GM21381 (cell line): ENCODE results near the gene FAM177A1.
A peak's percentile ranks its signal among the peaks of the same experiment; 100 is the strongest.
"Not testable (repeated sequence)": the region's sequence is repeated elsewhere in the genome, so short reads cannot be mapped to it uniquely, and the experiment has no call there.

Experiments
- ATAC-seq: cut with Tn5 transposase; IDR thresholded peaks from one replicate; pipeline ENCODE4 v1.9.1; 2021; ENCODE audit warnings: mild to moderate bottlenecking, moderate library complexity; ENCODE audit not compliant: unreplicated experiment

FAM177A1 gene, protein sequence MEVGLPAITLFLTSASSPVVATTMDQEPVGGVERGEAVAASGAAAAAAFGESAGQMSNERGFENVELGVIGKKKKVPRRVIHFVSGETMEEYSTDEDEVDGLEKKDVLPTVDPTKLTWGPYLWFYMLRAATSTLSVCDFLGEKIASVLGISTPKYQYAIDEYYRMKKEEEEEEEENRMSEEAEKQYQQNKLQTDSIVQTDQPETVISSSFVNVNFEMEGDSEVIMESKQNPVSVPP

DNA sequence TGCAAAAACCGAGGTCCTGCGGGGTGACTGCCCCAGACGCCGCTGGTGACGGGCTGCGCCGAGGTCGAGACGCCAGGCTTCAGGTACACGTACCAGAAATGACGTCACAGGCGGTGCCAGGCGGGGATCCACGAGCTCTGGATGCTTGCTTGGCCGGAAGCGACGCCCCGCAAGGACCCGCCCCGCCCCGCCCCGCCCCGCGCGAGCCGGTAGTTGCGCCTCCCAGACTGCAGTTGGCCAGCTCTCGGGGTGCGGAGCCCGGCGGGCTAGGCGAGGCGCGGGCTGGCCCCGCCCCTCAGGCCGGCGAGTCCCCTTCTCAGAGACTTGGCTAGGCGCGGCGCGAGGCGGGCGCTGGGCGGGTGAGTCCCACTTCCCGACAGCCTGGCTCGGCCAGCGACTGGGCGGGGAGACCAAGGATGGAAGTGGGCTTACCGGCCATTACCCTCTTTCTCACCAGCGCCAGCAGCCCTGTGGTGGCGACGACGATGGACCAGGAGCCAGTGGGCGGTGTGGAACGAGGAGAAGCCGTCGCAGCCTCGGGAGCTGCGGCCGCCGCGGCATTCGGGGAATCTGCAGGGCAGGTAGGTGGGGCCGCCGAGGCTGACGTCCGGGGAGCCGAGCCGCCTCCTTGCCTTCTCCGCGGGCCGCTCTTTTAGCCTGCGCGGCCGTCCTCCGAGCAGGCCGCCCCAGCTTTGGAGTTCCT lies at the start of gene FAM177A1:
FAM177A1 (plus strand) TSS at position 225 of the 703 bp plus-strand sequence; CDS start at position 417, 192 bp downstream.
- ATAC-seq, result peak; percentile 95

DNA sequence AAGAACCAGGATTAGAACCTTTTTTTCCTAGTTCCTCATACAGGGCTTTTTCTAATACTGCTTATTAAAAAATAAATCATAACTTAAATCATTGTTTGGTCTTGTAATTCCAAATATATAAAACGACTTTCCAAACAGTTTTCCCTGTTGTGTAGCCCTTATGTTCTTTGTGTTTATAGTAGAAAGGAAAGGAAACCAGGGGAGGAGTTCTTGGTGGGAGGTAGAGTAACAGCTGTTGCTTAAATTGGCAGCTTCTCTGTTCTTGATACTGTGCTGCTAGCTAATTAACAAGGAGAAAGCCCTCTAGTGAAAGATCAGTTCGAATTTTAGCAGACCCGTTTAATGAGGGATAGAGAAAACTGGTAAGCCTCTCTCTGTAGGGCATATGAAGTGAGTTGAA lies 48.3 kb upstream of the FAM177A1 start:
- no peak for ATAC-seq

DNA sequence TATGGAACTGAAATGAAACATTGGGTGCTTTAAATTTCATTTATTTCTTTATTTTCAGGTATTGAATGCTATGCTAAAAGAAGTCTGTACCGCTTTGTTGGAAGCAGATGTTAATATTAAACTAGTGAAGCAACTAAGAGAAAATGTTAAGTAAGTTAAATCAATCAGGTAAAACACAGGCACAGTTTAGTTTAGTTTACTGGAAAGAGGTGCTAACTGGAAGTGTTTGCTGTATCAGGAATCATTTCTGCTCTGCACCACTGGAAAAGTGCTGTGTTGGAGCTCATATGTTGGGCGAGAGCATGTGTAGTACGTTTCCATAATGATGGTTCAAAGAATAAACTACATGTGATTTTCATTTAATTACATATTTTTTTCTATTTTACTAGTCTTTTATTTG lies 46.6 kb upstream of the FAM177A1 start:
- no peak for ATAC-seq

DNA sequence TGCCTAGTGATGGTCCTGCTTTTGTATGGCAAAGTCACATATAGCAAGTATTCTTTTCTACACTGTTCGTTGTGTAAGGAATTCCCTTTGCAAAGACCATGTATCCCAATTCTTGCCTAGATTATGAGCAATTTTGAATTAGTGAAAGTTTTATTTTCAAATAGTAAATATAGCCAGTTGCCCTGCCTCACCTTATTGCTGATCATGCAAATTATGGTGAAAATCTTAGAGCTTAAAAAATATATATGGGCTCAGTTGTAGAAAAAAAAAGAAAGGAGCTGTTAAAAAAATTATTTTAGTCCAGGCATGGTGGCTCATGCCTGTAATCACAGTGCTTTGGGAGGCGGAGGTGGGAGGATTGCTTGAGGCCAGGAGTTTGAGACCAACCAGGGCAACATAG lies 44.5 kb upstream of the FAM177A1 start:
- ATAC-seq, result no peak

DNA sequence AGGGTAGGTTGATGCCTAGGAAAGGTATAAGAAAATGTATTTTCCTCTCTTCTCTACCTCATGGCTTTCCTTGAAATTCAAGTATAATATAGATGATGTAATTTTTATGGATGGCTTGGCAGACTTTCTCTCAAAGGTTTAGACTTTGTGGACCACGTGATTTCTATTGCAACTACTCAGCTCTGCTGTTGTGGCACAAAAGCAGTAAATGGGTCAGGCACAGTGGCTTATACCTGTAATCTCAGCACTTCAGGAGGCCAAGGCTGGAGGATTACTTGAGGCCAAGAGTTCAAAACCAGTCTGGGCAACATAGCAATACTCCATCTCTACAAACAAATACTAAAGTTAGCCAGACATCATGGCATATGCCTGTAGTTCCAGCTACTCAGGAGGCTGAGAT lies 41.2 kb upstream of the FAM177A1 start:
- no peak for ATAC-seq

DNA sequence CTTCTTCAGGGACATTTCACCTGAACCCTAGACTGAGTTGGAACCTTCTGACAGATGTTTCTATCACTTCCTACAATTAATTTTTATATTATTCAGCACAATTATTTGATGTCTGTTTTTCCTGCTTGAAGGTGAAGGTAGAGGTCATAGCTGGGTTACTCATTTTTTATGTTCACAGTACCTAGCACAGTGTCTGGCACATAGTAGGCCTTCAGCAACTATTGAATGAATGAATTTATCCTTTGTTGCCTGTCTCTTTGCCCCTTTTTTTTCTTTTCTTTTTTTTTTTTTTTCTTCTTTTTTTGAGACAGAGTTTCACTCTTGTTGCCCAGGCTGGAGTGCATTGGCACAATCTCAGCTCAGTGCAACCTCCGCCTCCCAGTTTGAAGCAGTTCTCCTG lies 29.5 kb upstream of the FAM177A1 start:
- ATAC-seq, result no peak

DNA sequence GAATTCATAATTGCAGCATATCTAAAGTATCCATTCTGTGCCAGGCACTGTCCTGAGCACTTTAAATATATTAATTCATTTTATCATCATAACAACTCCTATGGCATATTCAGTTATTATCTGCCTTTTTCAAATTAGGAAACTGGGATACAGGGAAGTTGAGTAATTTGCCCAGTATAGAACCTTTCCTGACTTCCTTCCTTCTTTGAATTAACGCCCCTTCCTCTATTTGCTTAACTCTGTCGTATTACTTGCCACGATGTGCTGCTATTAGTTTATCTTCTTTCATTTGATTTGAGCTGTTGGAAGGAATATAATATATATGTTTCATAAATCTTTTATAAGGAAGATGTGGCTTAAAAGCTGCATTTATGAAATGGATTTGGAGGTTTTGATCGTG lies 25.4 kb upstream of the FAM177A1 start:
- no peak for ATAC-seq

DNA sequence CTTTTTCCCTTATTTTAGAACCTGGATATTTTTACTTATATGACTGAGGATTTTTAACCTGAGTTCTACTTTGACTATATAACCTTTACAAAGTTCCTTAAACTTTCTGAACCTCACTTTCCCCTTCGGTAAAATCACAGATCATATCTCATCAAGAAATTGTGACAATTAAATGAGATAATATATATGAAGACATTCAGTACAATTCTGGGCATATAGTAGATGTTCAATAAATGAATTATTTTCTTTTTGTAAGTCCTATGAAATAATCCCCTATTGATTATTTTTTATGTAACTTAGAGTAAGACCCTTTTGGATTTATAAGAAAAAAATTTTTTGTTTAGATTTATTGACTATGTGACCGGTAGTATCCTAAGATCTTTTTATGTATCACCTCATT lies 17.6 kb upstream of the FAM177A1 start:
- no peak for ATAC-seq

DNA sequence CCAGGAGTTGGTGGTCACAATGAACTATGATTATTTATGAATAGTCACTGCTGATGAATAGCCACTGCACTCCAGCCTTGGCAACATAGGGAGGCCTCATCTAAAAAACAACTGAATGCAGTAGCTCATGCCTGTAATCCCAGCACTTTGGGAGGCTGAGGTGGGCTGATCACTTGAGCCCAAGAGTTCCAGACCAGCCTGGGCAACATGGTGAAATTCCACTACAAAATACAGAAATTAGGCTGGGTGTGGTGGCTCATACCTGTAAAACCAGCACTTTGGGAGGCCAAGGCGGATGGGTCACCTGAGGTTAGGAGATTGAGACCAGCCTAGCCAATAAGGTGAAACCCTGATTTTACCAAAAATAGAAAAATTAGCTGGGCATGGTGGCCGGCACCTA lies 13.5 kb upstream of the FAM177A1 start:
- no peak for ATAC-seq

DNA sequence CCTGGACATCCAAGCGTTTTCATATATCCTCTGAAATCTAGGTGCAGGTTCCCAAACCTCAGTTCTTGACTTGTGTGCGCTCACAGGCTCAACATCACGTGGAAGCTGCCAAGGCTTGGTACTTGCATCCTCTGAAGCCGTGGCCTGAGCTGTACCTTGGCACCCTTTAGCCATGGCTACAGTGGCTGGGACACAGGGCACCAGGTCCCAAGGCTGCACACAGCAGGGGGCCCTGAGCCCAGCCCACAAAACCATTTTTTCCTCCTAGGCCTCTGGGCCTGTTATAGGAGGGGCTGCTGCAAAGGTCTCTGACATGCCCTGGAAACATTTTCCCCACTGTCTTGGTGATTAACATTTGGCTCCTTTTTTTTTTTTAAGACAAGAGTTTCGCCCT lies 11.6 kb upstream of the FAM177A1 start:
- ATAC-seq, result no peak

DNA sequence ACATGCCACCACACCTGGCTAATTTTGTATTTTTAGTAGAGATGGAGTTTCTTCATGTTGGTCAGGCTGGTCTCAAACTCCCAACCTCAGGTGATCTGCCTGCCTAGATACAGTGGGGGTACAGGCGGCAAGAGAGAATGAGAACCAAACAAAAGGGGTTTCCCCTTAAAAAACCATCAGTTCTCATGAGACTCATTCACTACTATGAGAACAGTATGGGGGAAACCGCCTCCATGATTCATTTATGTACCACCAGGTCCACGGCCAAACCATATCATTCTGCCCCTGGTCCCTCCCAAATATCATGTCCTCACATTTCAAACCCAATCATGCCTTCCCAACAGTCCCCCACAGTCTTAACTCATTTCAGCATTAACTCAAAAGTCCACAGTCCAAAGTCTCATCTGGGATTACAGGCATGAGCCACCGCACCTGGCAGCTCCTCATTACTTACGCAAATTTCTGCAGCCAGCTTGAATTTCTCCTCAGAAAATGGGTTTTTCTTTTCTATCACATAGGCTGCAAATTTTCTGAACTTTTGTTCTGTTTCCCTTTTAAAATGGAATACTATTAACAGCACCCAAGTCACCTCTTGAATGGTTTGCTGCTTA lies 11.0 kb upstream of the FAM177A1 start:
- not testable (repeated sequence) for ATAC-seq

DNA sequence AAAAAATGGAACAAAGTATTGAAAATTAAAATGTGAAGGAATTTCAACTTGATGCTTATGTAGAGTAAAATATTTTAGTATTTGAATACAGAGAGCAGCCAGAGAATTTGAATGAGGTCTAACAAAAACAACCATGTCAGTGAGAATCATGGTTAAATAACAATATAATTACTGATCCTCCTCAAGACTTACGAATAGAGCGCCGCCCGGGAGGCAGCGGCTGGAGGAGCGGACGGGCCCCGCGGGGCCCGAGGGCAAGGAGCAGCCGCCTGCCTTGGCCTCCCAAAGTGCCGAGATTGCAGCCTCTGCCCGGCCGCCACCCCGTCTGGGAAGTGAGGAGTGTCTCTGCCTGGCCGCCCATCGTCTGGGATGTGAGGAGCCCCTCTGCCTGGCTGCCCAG lies 7.8 kb upstream of the FAM177A1 start:
- not testable (repeated sequence) for ATAC-seq

DNA sequence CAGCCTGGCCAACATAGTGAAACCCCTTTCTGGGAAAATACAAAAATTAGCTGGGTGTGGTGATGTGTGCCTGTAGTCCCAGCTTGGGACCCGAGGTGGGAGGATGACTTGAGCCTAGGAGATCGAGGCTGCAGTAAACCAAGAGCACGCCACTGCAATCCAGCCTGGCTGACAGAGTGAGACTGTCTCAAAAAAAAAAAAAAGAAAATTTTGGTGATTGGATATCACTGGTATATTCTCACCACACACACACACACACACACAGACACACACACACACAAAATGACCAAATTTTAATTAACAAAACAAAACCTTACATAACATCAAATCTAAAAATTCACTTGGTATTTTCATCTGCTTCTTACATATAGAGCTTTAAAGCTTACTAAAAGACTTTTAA lies 3.4 kb upstream of the FAM177A1 start:
- no peak for ATAC-seq

DNA sequence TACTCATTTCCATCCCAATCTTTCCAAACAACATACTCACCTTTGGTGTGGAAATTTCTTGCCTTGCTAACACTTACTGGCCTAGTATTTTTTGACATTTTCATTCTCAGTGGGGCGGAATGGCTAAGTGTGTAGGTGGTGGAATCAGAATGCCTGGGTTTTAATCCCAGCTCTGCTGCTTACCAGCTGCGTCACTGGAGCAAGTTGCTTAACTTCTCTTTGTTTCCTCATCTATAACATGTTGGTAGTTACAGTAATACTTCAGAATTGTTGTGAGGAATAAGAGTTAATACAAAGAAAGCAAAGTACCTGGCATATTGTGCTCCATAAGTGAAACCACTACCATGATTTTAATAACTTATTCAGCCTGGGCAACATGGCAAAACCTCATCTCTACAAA lies 3.0 kb upstream of the FAM177A1 start:
- no peak for ATAC-seq

DNA sequence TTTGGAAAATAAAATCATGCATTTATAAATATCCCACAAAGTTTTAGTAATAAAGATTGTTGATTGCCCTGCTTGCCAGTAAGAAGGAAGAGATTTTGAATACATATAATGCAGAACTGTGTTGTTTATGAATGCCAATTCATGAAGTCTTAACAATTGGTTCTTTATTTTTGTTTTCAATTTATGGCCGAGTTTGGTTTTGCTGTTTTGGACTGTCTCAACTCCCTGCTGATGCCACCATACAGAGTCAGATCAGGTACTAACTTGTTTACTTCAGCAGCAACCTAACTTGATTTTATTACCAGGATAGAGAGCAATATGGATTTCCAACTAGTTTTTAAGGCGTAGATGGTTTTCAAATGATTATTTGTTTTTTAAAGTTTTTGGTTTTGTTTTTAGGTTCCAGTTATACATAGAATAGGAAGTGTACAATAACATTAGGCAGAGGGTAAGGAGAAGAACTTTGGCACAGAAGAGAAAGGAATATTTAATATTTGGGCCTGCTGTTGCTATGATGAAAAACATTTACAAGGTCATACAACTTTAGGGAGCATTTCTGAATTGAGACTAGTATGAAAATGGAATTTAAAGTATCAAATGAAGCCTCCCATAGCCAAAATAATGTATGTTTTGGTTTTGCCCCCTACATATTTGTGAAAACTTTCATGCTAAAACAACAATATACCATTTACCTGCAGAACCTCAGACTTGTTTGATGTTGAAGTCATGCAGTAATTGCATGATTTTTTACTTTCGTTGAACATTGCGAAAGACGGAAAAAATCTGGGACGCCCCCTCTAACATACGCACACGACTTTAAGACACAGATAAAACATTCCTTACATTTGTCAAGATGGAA lies 904 bp upstream of the FAM177A1 start:
- ATAC-seq, result no peak

DNA sequence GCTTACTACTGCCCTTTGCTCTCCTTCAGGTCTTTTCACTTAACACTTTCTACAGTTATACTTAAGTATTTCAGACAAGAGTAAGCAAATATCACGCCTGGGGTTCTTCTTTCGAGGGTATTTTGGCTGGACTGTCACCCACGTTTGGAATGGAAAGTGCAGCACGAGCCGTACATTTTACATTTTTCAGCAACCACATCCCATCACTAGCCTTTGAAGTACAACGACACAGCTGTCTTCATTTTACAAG lies 349 bp upstream of the FAM177A1 start:
- ATAC-seq, result no peak

DNA sequence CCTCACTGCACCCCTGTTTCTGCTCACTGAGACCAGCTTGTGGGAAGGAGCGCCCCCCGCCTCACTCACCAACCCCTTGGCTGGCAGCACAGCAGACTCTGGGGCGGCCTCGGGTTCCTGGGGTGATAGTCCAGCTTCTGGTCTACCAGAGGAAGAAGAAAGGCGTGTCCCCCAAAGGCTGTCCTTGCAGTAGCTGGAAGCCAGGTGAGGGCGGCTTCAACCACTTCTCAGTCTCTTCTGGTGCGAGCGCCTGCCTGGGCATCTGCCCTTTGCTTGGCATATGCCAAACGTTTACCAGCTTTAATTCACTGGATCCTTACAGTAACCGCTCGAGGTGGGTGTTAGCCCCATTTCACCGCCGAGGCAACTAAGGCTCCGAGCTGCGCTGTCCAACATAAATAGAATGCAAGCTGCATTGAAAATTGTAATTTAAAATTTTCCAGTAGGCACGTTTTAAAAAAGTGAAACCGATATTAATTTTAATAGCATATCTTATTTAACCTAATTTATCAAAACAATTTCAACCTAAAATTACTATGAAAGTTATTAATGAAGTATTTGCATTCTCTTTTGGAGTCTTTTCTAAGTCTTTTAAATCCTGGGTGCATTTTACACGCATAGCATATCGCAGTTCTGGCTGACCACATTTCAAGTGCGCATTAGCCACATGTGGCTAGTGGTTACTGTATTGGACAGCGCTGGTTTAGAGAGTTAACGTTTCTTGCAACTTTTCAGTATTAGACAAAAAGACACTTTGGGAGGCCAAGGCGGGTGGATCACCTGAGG lies 872 bp downstream of the FAM177A1 start:
- peak; percentile 29 for ATAC-seq

DNA sequence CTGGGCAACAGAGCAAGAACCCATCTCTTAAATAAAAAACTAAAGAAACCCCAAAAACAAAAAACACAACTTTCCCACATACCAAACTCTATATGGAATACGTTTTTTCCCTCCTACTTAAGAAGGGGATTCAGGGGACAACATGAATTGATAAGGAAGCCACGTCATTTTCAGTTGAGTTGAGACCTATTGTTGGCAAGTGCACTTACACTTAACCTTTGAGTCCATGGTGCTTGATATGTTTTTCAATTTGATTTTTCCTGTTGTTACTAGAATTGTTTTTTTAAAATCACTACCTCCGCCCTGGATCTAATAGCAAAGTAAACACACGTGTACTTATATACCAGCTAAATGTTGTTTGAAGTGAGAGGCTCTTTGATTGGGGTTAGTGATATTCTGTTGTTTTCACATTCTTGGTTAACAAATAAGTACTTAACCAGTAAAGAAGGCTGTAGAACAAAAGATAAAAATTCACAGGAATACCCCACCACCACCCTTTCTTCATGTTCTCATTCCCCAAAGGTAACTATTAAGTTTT lies 2.0 kb downstream of the FAM177A1 start:
- no peak for ATAC-seq

DNA sequence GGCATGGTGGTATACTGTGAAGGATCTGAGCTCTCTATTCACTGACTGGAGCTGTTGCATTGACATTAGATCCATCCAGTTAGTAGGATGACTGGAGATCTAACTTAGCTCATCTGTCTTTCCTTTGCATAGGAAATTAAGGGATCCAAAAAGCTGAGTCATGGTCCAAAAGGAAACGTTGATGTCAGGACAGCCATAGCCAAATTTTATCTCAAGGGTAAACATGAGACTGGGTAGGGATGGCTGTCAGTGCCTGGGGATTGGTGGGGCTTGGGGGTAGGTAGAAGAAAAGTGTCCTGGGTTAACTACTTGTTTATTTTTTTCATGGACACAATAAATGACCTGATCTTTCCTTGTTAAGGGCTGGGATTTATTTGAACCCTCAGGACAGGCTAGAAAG lies 4.6 kb downstream of the FAM177A1 start:
- ATAC-seq, result no peak

DNA sequence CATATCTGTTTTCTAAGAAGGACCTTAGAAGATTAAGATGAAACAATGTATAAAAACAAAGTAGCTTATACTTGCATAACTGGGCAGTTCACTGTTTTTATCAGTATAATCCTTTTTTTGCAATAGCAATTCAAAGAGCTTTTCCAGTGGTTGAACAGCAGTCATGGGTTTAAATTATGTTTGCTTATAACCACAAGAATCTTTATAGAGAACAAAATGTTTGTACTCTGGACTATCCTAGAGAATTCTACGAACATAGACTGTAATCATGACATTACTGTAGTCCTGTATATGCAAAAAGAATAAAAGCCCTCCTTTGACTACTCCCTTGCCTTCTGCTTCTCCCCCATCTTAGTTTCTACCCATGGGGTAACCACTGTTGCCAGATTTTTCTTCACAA lies 5.7 kb downstream of the FAM177A1 start:
- ATAC-seq, result no peak

DNA sequence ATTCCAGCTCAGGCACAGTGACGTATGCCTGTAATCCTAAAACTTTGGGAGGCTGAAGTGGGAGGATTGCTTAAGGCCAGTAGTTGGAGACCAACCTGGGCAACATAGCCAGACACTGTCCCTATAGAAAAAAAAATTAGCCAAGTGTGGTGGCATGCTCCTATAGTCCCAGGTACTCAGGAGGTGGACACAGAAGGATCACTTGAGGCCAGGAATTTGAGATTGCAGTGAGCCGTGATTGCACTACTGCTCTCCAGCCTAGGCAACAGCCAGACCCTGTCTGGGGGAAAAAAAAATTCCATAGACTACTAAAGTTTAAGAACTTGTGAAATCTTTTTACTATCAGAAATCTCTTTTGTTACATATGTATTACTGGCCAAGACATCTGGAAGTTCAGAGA lies 6.6 kb downstream of the FAM177A1 start:
- ATAC-seq, result no peak
